GM21717 (cell line): Measurements from ENCODE around the gene AAMDC.
"Not testable (repeated sequence)": the region's sequence is repeated elsewhere in the genome, so short reads cannot be mapped to it uniquely, and the experiment has no call there.

Source experiments
- ATAC-seq: cut with Tn5 transposase; IDR thresholded peaks from one replicate; pipeline ENCODE4 v1.9.1; 2021; ENCODE audit warnings: mild to moderate bottlenecking, moderate library complexity; ENCODE audit not compliant: unreplicated experiment

The AAMDC gene

GRCh38 chr11:77819921-77820564 is 901 bp upstream of the AAMDC start:
- ATAC-seq: peak; percentile 15

- ATAC-seq: no peak
Measured at GRCh38 chr11:77821349-77821851, 456 bp downstream of the AAMDC start.

- not testable (repeated sequence) for ATAC-seq
Measured at GRCh38 chr11:77822126-77822525, 1.2 kb downstream of the AAMDC start.

GRCh38 chr11:77823775-77824174 is 2.8 kb downstream of the AAMDC start:
- no peak for ATAC-seq

- ATAC-seq: no peak
Measured at GRCh38 chr11:77828926-77829325, 8.0 kb downstream of the AAMDC start.

- no peak for ATAC-seq
Measured at GRCh38 chr11:77833302-77833701, 12.4 kb downstream of the AAMDC start.

GRCh38 chr11:77842441-77843121 is 21.6 kb downstream of the AAMDC start:
- ATAC-seq: no peak

- not testable (repeated sequence) for ATAC-seq
Measured at GRCh38 chr11:77843700-77844099, 22.8 kb downstream of the AAMDC start.

GRCh38 chr11:77851503-77851902 is 30.6 kb downstream of the AAMDC start:
- no peak for ATAC-seq

GRCh38 chr11:77854838-77855237 is 33.9 kb downstream of the AAMDC start:
- no peak for ATAC-seq

GRCh38 chr11:77857906-77858457 is 37.0 kb downstream of the AAMDC start:
- ATAC-seq: not testable (repeated sequence)

GRCh38 chr11:77861444-77861843 is 40.5 kb downstream of the AAMDC start:
- not testable (repeated sequence) for ATAC-seq

- no peak for ATAC-seq
Measured at GRCh38 chr11:77865805-77866204, 44.9 kb downstream of the AAMDC start.

GRCh38 chr11:77866336-77866735 is 45.4 kb downstream of the AAMDC start:
- ATAC-seq: no peak

GRCh38 chr11:77868744-77869143 is 47.8 kb downstream of the AAMDC start:
- no peak for ATAC-seq

GRCh38 chr11:77871855-77872254 is 50.9 kb downstream of the AAMDC start:
- no peak for ATAC-seq

GRCh38 chr11:77873345-77873744 is 52.4 kb downstream of the AAMDC start:
- ATAC-seq: no peak

- no peak for ATAC-seq
Measured at GRCh38 chr11:77874206-77874605, 53.3 kb downstream of the AAMDC start.

- no peak for ATAC-seq
Measured at GRCh38 chr11:77876045-77876444, 55.1 kb downstream of the AAMDC start.

- not testable (repeated sequence) for ATAC-seq
Measured at GRCh38 chr11:77878247-77878646, 57.3 kb downstream of the AAMDC start.

- ATAC-seq: no peak
Measured at GRCh38 chr11:77879218-77879617, 58.3 kb downstream of the AAMDC start.

- ATAC-seq: no peak
Measured at GRCh38 chr11:77882396-77882795, 61.5 kb downstream of the AAMDC start.
